ENCODE measurements around the gene LYSMD3.
"Not testable (repeated sequence)": the region's sequence is repeated elsewhere in the genome, so short reads cannot be mapped to it uniquely, and the experiment has no call there.

LYSMD3 gene

GRCh38 chr5:90529194-90529938 is at the start of gene LYSMD3:
Gene LYSMD3, minus strand, starts transcription at chr5:90529584. Its CDS starts 4,295 bp downstream, at chr5:90525289.
- H3K27me3 Mint-ChIP-seq: peaks cover 9% of the 10 kb centered on the region
- no peaks in the 10 kb centered on the region for H3K9me3 Mint-ChIP-seq
- peaks cover 31% of the 10 kb centered on the region for H3K4me1 Mint-ChIP-seq
- H3K36me3 Mint-ChIP-seq: peaks cover 5% of the 10 kb centered on the region
- H3K27ac Mint-ChIP-seq: peak within 1 kb of the TSS; percentile 97
- peak within 1 kb of the TSS; percentile 99 for H3K4me3 Mint-ChIP-seq

GRCh38 chr5:90576566-90576965 is 47.2 kb upstream of the LYSMD3 start:
- not testable (repeated sequence) for H3K9me3 Mint-ChIP-seq, H3K27ac Mint-ChIP-seq, H3K36me3 Mint-ChIP-seq, H3K4me3 Mint-ChIP-seq, H3K4me1 Mint-ChIP-seq
- peaks cover 27% of the 10 kb centered on the region for H3K27me3 Mint-ChIP-seq

- H3K4me3 Mint-ChIP-seq: no peak overlapping the region
- no peaks in the 10 kb centered on the region for H3K4me1 Mint-ChIP-seq
- no peaks in the 10 kb centered on the region for H3K9me3 Mint-ChIP-seq
- peaks cover 24% of the 10 kb centered on the region for H3K27me3 Mint-ChIP-seq
- H3K36me3 Mint-ChIP-seq: no peaks in the 10 kb centered on the region
- no peak overlapping the region for H3K27ac Mint-ChIP-seq
Observed at GRCh38 chr5:90575712-90576111, 46.3 kb upstream of the LYSMD3 start.

- no peaks in the 10 kb centered on the region for H3K4me1 Mint-ChIP-seq
- H3K27ac Mint-ChIP-seq: no peak overlapping the region
- H3K9me3 Mint-ChIP-seq: no peaks in the 10 kb centered on the region
- H3K36me3 Mint-ChIP-seq: no peaks in the 10 kb centered on the region
- H3K27me3 Mint-ChIP-seq: peaks cover 28% of the 10 kb centered on the region
- no peak overlapping the region for H3K4me3 Mint-ChIP-seq
Observed at GRCh38 chr5:90571147-90571773, 41.9 kb upstream of the LYSMD3 start.

GRCh38 chr5:90570034-90570433 is 40.6 kb upstream of the LYSMD3 start:
- Mint-ChIP-seq H3K27ac (no peak overlapping the region), H3K4me3 (no peak overlapping the region), H3K4me1 (no peaks in the 10 kb centered on the region), H3K36me3 (no peaks in the 10 kb centered on the region), H3K27me3 (peaks cover 30% of the 10 kb centered on the region), H3K9me3 (no peaks in the 10 kb centered on the region)

- Mint-ChIP-seq H3K27ac (no peak overlapping the region), H3K27me3 (peaks cover 29% of the 10 kb centered on the region), H3K36me3 (no peaks in the 10 kb centered on the region), H3K9me3 (no peaks in the 10 kb centered on the region), H3K4me1 (no peaks in the 10 kb centered on the region), H3K4me3 (no peak overlapping the region)
Observed at GRCh38 chr5:90569084-90569483, 39.7 kb upstream of the LYSMD3 start.

- Mint-ChIP-seq H3K4me1 (no peaks in the 10 kb centered on the region), H3K27ac (no peak overlapping the region), H3K27me3 (peaks cover 39% of the 10 kb centered on the region), H3K36me3 (no peaks in the 10 kb centered on the region), H3K9me3 (no peaks in the 10 kb centered on the region), H3K4me3 (no peak overlapping the region)
Observed at GRCh38 chr5:90565491-90565890, 36.1 kb upstream of the LYSMD3 start.

GRCh38 chr5:90563108-90563507 is 33.7 kb upstream of the LYSMD3 start:
- Mint-ChIP-seq H3K27ac (no peak overlapping the region), H3K9me3 (no peaks in the 10 kb centered on the region), H3K4me1 (peaks cover 9% of the 10 kb centered on the region), H3K36me3 (no peaks in the 10 kb centered on the region), H3K27me3 (peaks cover 37% of the 10 kb centered on the region), H3K4me3 (no peak overlapping the region)

- H3K4me3 Mint-ChIP-seq: no peak overlapping the region
- H3K27me3 Mint-ChIP-seq: peaks cover 42% of the 10 kb centered on the region
- H3K36me3 Mint-ChIP-seq: no peaks in the 10 kb centered on the region
- H3K27ac Mint-ChIP-seq: no peak overlapping the region
- peaks cover 13% of the 10 kb centered on the region for H3K4me1 Mint-ChIP-seq
- no peaks in the 10 kb centered on the region for H3K9me3 Mint-ChIP-seq
Observed at GRCh38 chr5:90562341-90562740, 33.0 kb upstream of the LYSMD3 start.

- Mint-ChIP-seq H3K27me3 (peaks cover 47% of the 10 kb centered on the region), H3K9me3 (no peaks in the 10 kb centered on the region), H3K27ac (no peak overlapping the region), H3K4me3 (no peak overlapping the region), H3K36me3 (no peaks in the 10 kb centered on the region), H3K4me1 (peaks cover 13% of the 10 kb centered on the region)
Observed at GRCh38 chr5:90561766-90562165, 32.4 kb upstream of the LYSMD3 start.

GRCh38 chr5:90560771-90561170 is 31.4 kb upstream of the LYSMD3 start:
- Mint-ChIP-seq H3K27me3 (peaks cover 47% of the 10 kb centered on the region), H3K27ac (no peak overlapping the region), H3K4me3 (no peak overlapping the region), H3K36me3 (no peaks in the 10 kb centered on the region), H3K4me1 (peaks cover 13% of the 10 kb centered on the region), H3K9me3 (no peaks in the 10 kb centered on the region)

GRCh38 chr5:90558344-90559192 is 29.2 kb upstream of the LYSMD3 start, which contains the start of gene ADGRV1:
Gene ADGRV1, plus strand, starts transcription at chr5:90558797. Its CDS starts 99 bp downstream, at chr5:90558896.
- H3K36me3 Mint-ChIP-seq: no peaks in the 10 kb centered on the region
- peak within 1 kb of the TSS; percentile 72 for H3K4me3 Mint-ChIP-seq
- peaks cover 13% of the 10 kb centered on the region for H3K4me1 Mint-ChIP-seq
- no peak within 1 kb of the TSS for H3K27ac Mint-ChIP-seq
- no peaks in the 10 kb centered on the region for H3K9me3 Mint-ChIP-seq
- H3K27me3 Mint-ChIP-seq: peaks cover 53% of the 10 kb centered on the region

GRCh38 chr5:90557871-90558270 is 28.5 kb upstream of the LYSMD3 start:
- Mint-ChIP-seq H3K4me1 (peaks cover 13% of the 10 kb centered on the region), H3K27ac (no peak overlapping the region), H3K9me3 (no peaks in the 10 kb centered on the region), H3K27me3 (peaks cover 51% of the 10 kb centered on the region), H3K36me3 (no peaks in the 10 kb centered on the region), H3K4me3 (peak overlapping the region; percentile 72)

- no peak overlapping the region for H3K4me3 Mint-ChIP-seq
- no peak overlapping the region for H3K27ac Mint-ChIP-seq
- H3K27me3 Mint-ChIP-seq: peaks cover 49% of the 10 kb centered on the region
- H3K4me1 Mint-ChIP-seq: peaks cover 13% of the 10 kb centered on the region
- H3K36me3 Mint-ChIP-seq: no peaks in the 10 kb centered on the region
- no peaks in the 10 kb centered on the region for H3K9me3 Mint-ChIP-seq
Observed at GRCh38 chr5:90557391-90557790, 28.0 kb upstream of the LYSMD3 start.

GRCh38 chr5:90555666-90556065 is 26.3 kb upstream of the LYSMD3 start:
- Mint-ChIP-seq H3K27me3 (peaks cover 41% of the 10 kb centered on the region), H3K36me3 (no peaks in the 10 kb centered on the region), H3K4me3 (no peak overlapping the region), H3K4me1 (peaks cover 13% of the 10 kb centered on the region), H3K9me3 (no peaks in the 10 kb centered on the region), H3K27ac (no peak overlapping the region)
